H1 (cell line): ENCODE measurements around the gene POU2F1. TPM values are rescaled to one million over a fixed set of nuclear protein-coding genes. Genes with fewer than 3 reads are reported as not detected.

Experiments used
- CTCF ChIA-PET: fragments of 300-600 bp; sonication (Branson Sonifier 250); formaldehyde crosslinking; loops from one replicate; lab custom pipeline; 2021; ENCODE audit not compliant: partially characterized antibody; lab: Charles Lee
- POLR2A ChIA-PET: fragments of 300-600 bp; sonication (Branson Sonifier 250); formaldehyde crosslinking; loops from one replicate; lab custom pipeline; 2021; ENCODE audit warnings: inconsistent platforms; ENCODE audit not compliant: partially characterized antibody; lab: Charles Lee
- DNase-seq, 2 experiments: peaks; one replicate each; pipeline versions ENCODE4 v3.0.0 to v3.0.0-alpha.2; 2010 to 2022; ENCODE audit warnings: low spot score in 2 of 2, low read depth in 1 of 2, mixed read lengths in 1 of 2
- FAIRE-seq: peaks from 2 replicates; lab custom pipeline; 2011; peaks lifted over from hg19 to GRCh38; lab: Jason Lieb, UNC
- H2AFZ ChIP-seq: 2 replicates; pipeline ENCODE4 v1.8.1; 2012; ENCODE audit warnings: low read length, inconsistent platforms
- H2AK5ac ChIP-seq: 2 replicates; pipeline ENCODE4 v1.6.1; 2013; ENCODE audit warnings: low read depth, low read length
- H2BK120ac ChIP-seq: replicated peaks from 2 replicates; pipeline ENCODE3; 2013; ENCODE audit warnings: low read depth, low read length, inconsistent platforms
- H2BK12ac ChIP-seq: 2 replicates; pipeline ENCODE4 v1.6.1; 2013; ENCODE audit warnings: low read depth, low read length
- H2BK15ac ChIP-seq: 2 replicates; pipeline ENCODE4 v1.6.1; 2013; ENCODE audit warnings: low read length
- H2BK20ac ChIP-seq: 2 replicates; pipeline ENCODE4 v1.6.1; 2013; ENCODE audit warnings: low read length
- H2BK5ac ChIP-seq: 2 replicates; pipeline ENCODE4 v1.6.1; 2013; ENCODE audit warnings: low read depth, low read length
- H3K14ac ChIP-seq: 2 replicates; pipeline ENCODE4 v1.6.1; 2013; ENCODE audit warnings: inconsistent platforms; ENCODE audit not compliant: insufficient read length
- H3K18ac ChIP-seq: 2 replicates; pipeline ENCODE4 v1.6.1; 2013; ENCODE audit warnings: low read length; ENCODE audit errors: extremely low read depth
- H3K23ac ChIP-seq: 2 replicates; pipeline ENCODE4 v1.6.1; 2013; ENCODE audit warnings: inconsistent platforms; ENCODE audit not compliant: insufficient read length
- H3K23me2 ChIP-seq: 2 replicates; pipeline ENCODE4 v1.6.1; 2013; ENCODE audit warnings: low read depth, low read length
- H3K27ac ChIP-seq: 2 replicates; pipeline ENCODE4 v1.6.1; 2011; ENCODE audit warnings: low read depth, low read length, inconsistent platforms
- H3K27me3 ChIP-seq, 4 experiments: replicated peaks in 1 of 4; 1 replicate in 1 of 4; 2 replicates in 3 of 4; pipeline versions ENCODE4 v1.6.1 to v1.8.1; 2011 to 2013; ENCODE audit warnings: low read length in 3 of 4, mild to moderate bottlenecking in 3 of 4, inconsistent platforms in 2 of 4, mixed read lengths in 2 of 4, moderate library complexity in 1 of 4; ENCODE audit not compliant: control insufficient read depth in 3 of 4, insufficient read depth in 3 of 4; ENCODE audit errors: extremely low read depth in 1 of 4
- H3K36me3 ChIP-seq, 4 experiments: 2 replicates each; pipeline versions ENCODE4 v1.6.1 to v1.8.1; 2011 to 2013; ENCODE audit warnings: mild to moderate bottlenecking in 4 of 4, low read length in 3 of 4, moderate library complexity in 2 of 4, control low read depth in 1 of 4, inconsistent platforms in 1 of 4; ENCODE audit not compliant: insufficient read depth in 4 of 4, control insufficient read depth in 2 of 4
- H3K4ac ChIP-seq: replicated peaks from 2 replicates; pipeline ENCODE3; 2013; ENCODE audit warnings: low read length, low read depth, mixed read lengths, inconsistent platforms; ENCODE audit not compliant: insufficient read length
- H3K4me1 ChIP-seq, 4 experiments: replicated peaks in 1 of 4; 1 replicate in 1 of 4; 2 replicates in 3 of 4; pipeline versions ENCODE4 v1.6.1 to v1.8.1; 2011 to 2013; ENCODE audit warnings: low read length in 3 of 4, inconsistent platforms in 2 of 4, mixed read lengths in 1 of 4; ENCODE audit not compliant: insufficient read depth in 4 of 4, control insufficient read depth in 3 of 4
- H3K4me2 ChIP-seq, 2 experiments: 2 replicates each; pipeline versions ENCODE4 v1.6.1 to v1.8.1; 2011 to 2013; ENCODE audit warnings: low read depth in 2 of 2, low read length in 2 of 2, control low read depth in 1 of 2, inconsistent platforms in 1 of 2, mild to moderate bottlenecking in 1 of 2; ENCODE audit not compliant: insufficient read depth in 1 of 2
- H3K4me3 ChIP-seq, 4 experiments: fragments of 200-600, 300-600 bp in 1 of 4; sonication (generic), shearing (Covaris generic), sonication (Bioruptor Twin) in 1 of 4; 2 replicates each; pipeline versions ENCODE4 v1.5.1 to v1.8.1; 2011 to 2016; ENCODE audit warnings: low read length in 4 of 4, low read depth in 3 of 4, control low read depth in 2 of 4, inconsistent platforms in 2 of 4, mild to moderate bottlenecking in 2 of 4, mixed read lengths in 1 of 4, moderate library complexity in 1 of 4; ENCODE audit not compliant: insufficient read depth in 2 of 4; ENCODE audit errors: extremely low read depth in 1 of 4
- H3K56ac ChIP-seq: replicated peaks from 2 replicates; pipeline ENCODE3; 2013; ENCODE audit warnings: low read depth, mild to moderate bottlenecking, mixed read lengths, low read length, inconsistent platforms; ENCODE audit not compliant: insufficient read length
- H3K79me1 ChIP-seq: 2 replicates; pipeline ENCODE4 v1.6.1; 2013; ENCODE audit warnings: low read depth, low read length, control low read depth
- H3K79me2 ChIP-seq, 2 experiments: 2 replicates each; pipeline versions ENCODE4 v1.6.1 to v1.8.1; 2012 to 2013; ENCODE audit warnings: low read length in 2 of 2, mild to moderate bottlenecking in 2 of 2, inconsistent platforms in 1 of 2; ENCODE audit not compliant: insufficient read depth in 2 of 2, control insufficient read depth in 1 of 2
- H3K9ac ChIP-seq, 4 experiments: replicated peaks in 1 of 4; 1 replicate in 1 of 4; 2 replicates in 3 of 4; pipeline versions ENCODE4 v1.6.1 to v1.8.1; 2011 to 2013; ENCODE audit warnings: low read depth in 3 of 4, low read length in 3 of 4, control low read depth in 2 of 4, mild to moderate bottlenecking in 2 of 4, moderate library complexity in 2 of 4, inconsistent platforms in 1 of 4; ENCODE audit errors: extremely low read depth in 1 of 4
- H3K9me3 ChIP-seq, 2 experiments: 2 replicates each; pipeline versions ENCODE4 v1.6.1 to v1.8.1; 2012 to 2013; ENCODE audit warnings: mild to moderate bottlenecking in 2 of 2, moderate library complexity in 2 of 2, control low read depth in 1 of 2, inconsistent platforms in 1 of 2, low read depth in 1 of 2, low read length in 1 of 2, mixed read lengths in 1 of 2; ENCODE audit not compliant: insufficient read depth in 2 of 2
- H4K20me1 ChIP-seq, 2 experiments: replicated peaks in 1 of 2; 2 replicates each; pipeline versions ENCODE3 to v1.8.1; 2011 to 2013; ENCODE audit warnings: inconsistent platforms in 2 of 2, low read length in 2 of 2, mild to moderate bottlenecking in 1 of 2; ENCODE audit not compliant: insufficient read depth in 2 of 2, control insufficient read depth in 1 of 2
- H4K5ac ChIP-seq: 2 replicates; pipeline ENCODE4 v1.6.1; 2013; ENCODE audit warnings: low read length, low read depth, mixed read lengths, inconsistent platforms; ENCODE audit not compliant: insufficient read length
- H4K8ac ChIP-seq: 2 replicates; pipeline ENCODE4 v1.8.0; 2013; ENCODE audit warnings: mild to moderate bottlenecking, moderate library complexity, low read length, inconsistent platforms; ENCODE audit not compliant: insufficient read depth; ENCODE audit errors: extremely low read depth
- H4K91ac ChIP-seq: replicated peaks from 2 replicates; pipeline ENCODE3; 2013; ENCODE audit warnings: low read length, mixed read lengths, inconsistent platforms; ENCODE audit not compliant: insufficient read length
- ASH2L ChIP-seq: fragments of 200-600, 300-600 bp; sonication (generic); IDR thresholded peaks from one replicate; pipeline ENCODE4 v1.7.1; 2017; ENCODE audit warnings: low read length
- CHD1 ChIP-seq: IDR thresholded peaks from 2 replicates; pipeline ENCODE4 v1.6.1; 2012; ENCODE audit warnings: low read depth, low read length, improper control_type of control experiment
- E2F6 ChIP-seq: IDR thresholded peaks from 2 replicates; pipeline ENCODE4 v1.6.1; 2012; ENCODE audit warnings: inconsistent platforms
- FOSL1 ChIP-seq: IDR thresholded peaks from 2 replicates; pipeline ENCODE4 v1.6.1; 2011; ENCODE audit warnings: mild to moderate bottlenecking, low read depth, low read length, moderate library complexity; ENCODE audit not compliant: insufficient read depth
- POU5F1 ChIP-seq: IDR thresholded peaks from 2 replicates; pipeline ENCODE4 v1.6.1; 2011; ENCODE audit warnings: low read depth, mild to moderate bottlenecking, low read length, moderate library complexity
- RBBP5 ChIP-seq: IDR thresholded peaks from 2 replicates; pipeline ENCODE4 v1.7.1; 2012; ENCODE audit warnings: low read depth, mild to moderate bottlenecking, inconsistent platforms, low read length, moderate library complexity, borderline replicate concordance
- RFX5 ChIP-seq: IDR thresholded peaks from 2 replicates; pipeline ENCODE4 v1.6.1; 2011; ENCODE audit warnings: low read depth, low read length, improper control_type of control experiment, borderline replicate concordance
- SIRT6 ChIP-seq: IDR thresholded peaks from one replicate; pipeline ENCODE4 v1.7.1; 2012; ENCODE audit warnings: low read length, inconsistent platforms
- SRF ChIP-seq: IDR thresholded peaks from 2 replicates; pipeline ENCODE4 v1.6.1; 2011; ENCODE audit warnings: mild to moderate bottlenecking, low read depth, low read length, moderate library complexity
- USF2 ChIP-seq: IDR thresholded peaks from 2 replicates; pipeline ENCODE4 v1.6.1; 2011; ENCODE audit warnings: low read length, improper control_type of control experiment
- WGBS, 2 experiments: shearing (Covaris generic) in 1 of 2; methylation state at CpG; one replicate each; pipeline versions ENCODE4 v1.1.6 to v1.1.7; 2013 to 2015; ENCODE audit warnings: low lambda C conversion rate in 2 of 2, mixed read lengths in 2 of 2, inconsistent platforms in 1 of 2, low coverage in 1 of 2, missing lambda C conversion rate in 1 of 2; ENCODE audit not compliant: insufficient replicate concordance in 2 of 2, insufficient coverage in 1 of 2, insufficient read length in 1 of 2; ENCODE audit errors: extremely low coverage in 1 of 2, missing lambda C conversion rate in 1 of 2; 5-methylcytosine and 5-hydroxymethylcytosine counted together
- polyA plus RNA-seq, 7 experiments: library from polyadenylated mRNA; depleted of rRNA in 3 of 7; stranded (reverse) in 5 of 7; unstranded in 2 of 7; fragments of >200 nt in 5 of 7; fragments of 200-250 nt in 2 of 7; gene quantifications; 1 replicate in 5 of 7; 2 replicates in 1 of 7; 4 replicates in 1 of 7; pipeline versions ENCODE4 v1.2.1 to v1.2.3, GENCODE V29; 2011 to 2013; ENCODE audit warnings: missing spikeins in 2 of 7, mixed read lengths in 2 of 7
- total RNA-seq: library from RNA; stranded (reverse); fragmentation: NEBNext Ultra II Directional; extraction: Animal tissue kit (Norgen Biotek cat#: 25700); gene quantifications from 2 replicates; pipeline ENCODE4 v1.2.1, GENCODE V29; 2021

POU2F1 gene
- total and polyA plus RNA-seq, 2 of the 8 experiments (the other 6 are each of a cell fraction or from before 2014, with no cell fraction given), result 37.0 to 57.2 TPM

DNA sequence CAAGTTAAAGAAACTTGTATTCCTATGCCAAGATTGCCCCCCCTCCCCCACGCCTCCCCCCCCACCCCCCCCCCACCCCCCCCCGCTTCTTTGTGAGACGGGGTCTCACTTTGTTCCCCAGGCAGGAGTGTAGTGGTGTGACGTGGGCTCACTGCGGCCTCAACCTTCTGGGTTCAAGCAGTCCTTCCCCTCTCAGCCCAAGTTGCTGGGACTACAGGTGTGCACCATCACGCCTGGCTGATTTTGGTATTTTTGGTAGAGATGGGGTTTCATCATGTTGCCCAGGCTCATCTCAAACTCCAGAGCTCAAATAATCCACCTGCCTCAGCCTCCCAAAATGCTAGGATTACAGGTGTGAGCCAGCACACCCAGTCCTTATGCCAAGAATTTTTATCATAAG is 136.6 kb downstream of the POU2F1 start:
- no peak overlapping the region for H3K56ac ChIP-seq
- no peak overlapping the region for H3K27ac ChIP-seq
- H2BK120ac ChIP-seq, result no peak overlapping the region
- CTCF ChIA-PET, result interaction anchor here (0.7 kb wide), 1 partner anchor 91 kb away, joined by 3 read pairs; no protein-coding TSS in a partner anchor
- no peak for TF ChIP-seq E2F6
- no peak for TF ChIP-seq RFX5
- TF ChIP-seq POU5F1, result no peak
- no peak for TF ChIP-seq RBBP5
- TF ChIP-seq FOSL1, result no peak
- TF ChIP-seq SRF, result no peak
- no peak for TF ChIP-seq USF2
- TF ChIP-seq ASH2L, result no peak
- TF ChIP-seq CHD1, result no peak
- no peak for TF ChIP-seq SIRT6
- TF ChIP-seq, all 59 proteins: peak for 0
- Histone ChIP-seq H2BK5ac (no peak overlapping the region), H3K4me2 (no peak overlapping the region), H4K5ac (no peak overlapping the region), H3K9me3 (0 out of 4 replicates have a peak, but pooled peaks cover 0 to 3% of the 10 kb centered on the region in 2 experiments), H4K8ac (no peak overlapping the region), H3K79me2 (peaks cover 5 to 65% of the 10 kb centered on the region in 2 experiments; a peak in 3 of 4 replicates), H2BK12ac (no peak overlapping the region), H3K4me3 (no peak overlapping the region), H3K18ac (no peak overlapping the region), H3K23ac (no peak overlapping the region), H3K79me1 (peaks cover 2% of the 10 kb centered on the region), H4K20me1 (peaks cover 3 to 4% of the 10 kb centered on the region in 2 experiments), H3K27me3 (no peaks in the 10 kb centered on the region), H4K91ac (no peak overlapping the region), H3K4me1 (peaks cover 0 to 2% (median 0%) of the 10 kb centered on the region in 4 experiments; a peak in 3 of 7 replicates), H3K36me3 (no peaks in the 10 kb centered on the region), H3K9ac (no peak overlapping the region), H2BK20ac (no peak overlapping the region), H3K4ac (no peak overlapping the region), H3K14ac (no peak overlapping the region), H2AK5ac (no peak overlapping the region), H3K23me2 (no peaks in the 10 kb centered on the region), H2AFZ (no peak overlapping the region), H2BK15ac (no peak overlapping the region)
- WGBS, 2 experiments, result 83% methylated on average over 5 of the region's 6 CpGs; no CpG with 5 or more reads in 1 of the 2 experiments
- POLR2A ChIA-PET, result no interaction called here
- FAIRE-seq (no peak), DNase-seq (no peak)
